GM10266 (cell line): ENCODE measurements around the gene MAP7.
"Not testable (repeated sequence)": the region's sequence is repeated elsewhere in the genome, so short reads cannot be mapped to it uniquely, and the experiment has no call there.

Experiments
- DNase-seq: peaks from one replicate; pipeline ENCODE4 v3.0.0; 2012; ENCODE audit errors: extremely low spot score
- CTCF ChIP-seq: IDR thresholded peaks from 2 replicates; pipeline ENCODE4 v1.5.1; 2012; ENCODE audit warnings: mild to moderate bottlenecking, low read depth; ENCODE audit not compliant: control insufficient read depth, insufficient read depth; ENCODE audit errors: missing control alignments

Gene MAP7

GRCh38 chr6:136437246-136437645 lies 113.0 kb downstream of the MAP7 start:
- no peak for TF ChIP-seq CTCF
- DNase-seq = no peak

- DNase-seq = no peak
- TF ChIP-seq CTCF = no peak
Measured at GRCh38 chr6:136435101-136435500, 115.1 kb downstream of the MAP7 start.

GRCh38 chr6:136431306-136431705 lies 118.9 kb downstream of the MAP7 start:
- not testable (repeated sequence) for DNase-seq

- DNase-seq = no peak
- no peak for TF ChIP-seq CTCF
Measured at GRCh38 chr6:136429264-136430065, 120.8 kb downstream of the MAP7 start.

GRCh38 chr6:136427378-136427717 lies 122.9 kb downstream of the MAP7 start:
- TF ChIP-seq CTCF = no peak
- no peak for DNase-seq

- DNase-seq = no peak
- no peak for TF ChIP-seq CTCF
Measured at GRCh38 chr6:136426627-136427377, 123.4 kb downstream of the MAP7 start.

GRCh38 chr6:136425793-136426192 lies 124.4 kb downstream of the MAP7 start:
- DNase-seq = no peak
- TF ChIP-seq CTCF = no peak
